ENCODE measurements around the gene LRRC15. TPM values are rescaled to one million over a fixed set of nuclear protein-coding genes. Genes with fewer than 3 reads are reported as not detected.
A peak's percentile ranks its signal among the peaks of the same experiment; 100 is the strongest.

Gene LRRC15
- total RNA-seq, 3 donors from 2014 or later: not detected

GRCh38 chr3:194327218-194328052 lies 42.1 kb downstream of the LRRC15 start:
- no peak overlapping the region for H3K4me3 Mint-ChIP-seq
- H3K9me3 Mint-ChIP-seq: no peaks in the 10 kb centered on the region
- peaks cover 9% of the 10 kb centered on the region for H3K27me3 Mint-ChIP-seq (ENCODE audit: low read depth)
- ATAC-seq: no peak
- H3K36me3 Mint-ChIP-seq (ENCODE audit: insufficient read depth): no peaks in the 10 kb centered on the region
- DNase-seq: no peak
- peaks cover 6% of the 10 kb centered on the region for H3K4me1 Mint-ChIP-seq (ENCODE audit: low read depth)

DNA sequence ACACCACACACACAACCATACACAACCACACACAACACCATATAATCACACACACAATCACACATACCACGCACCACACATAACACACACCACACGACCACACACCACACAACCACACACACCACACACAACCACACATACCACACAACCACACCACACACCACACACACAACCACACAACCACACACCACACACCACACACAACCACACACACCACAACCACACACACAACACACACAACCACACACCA lies 42.6 kb downstream of the LRRC15 start:
- H3K27me3 Mint-ChIP-seq (ENCODE audit: low read depth): peaks cover 7% of the 10 kb centered on the region
- ATAC-seq: no peak
- H3K36me3 Mint-ChIP-seq (ENCODE audit: insufficient read depth): no peaks in the 10 kb centered on the region
- peaks cover 6% of the 10 kb centered on the region for H3K4me1 Mint-ChIP-seq (ENCODE audit: low read depth)
- no peak for DNase-seq
- no peak overlapping the region for H3K4me3 Mint-ChIP-seq
- H3K9me3 Mint-ChIP-seq: no peaks in the 10 kb centered on the region

GRCh38 chr3:194326192-194326967 lies 43.2 kb downstream of the LRRC15 start:
- H3K9me3 Mint-ChIP-seq: no peaks in the 10 kb centered on the region

DNA sequence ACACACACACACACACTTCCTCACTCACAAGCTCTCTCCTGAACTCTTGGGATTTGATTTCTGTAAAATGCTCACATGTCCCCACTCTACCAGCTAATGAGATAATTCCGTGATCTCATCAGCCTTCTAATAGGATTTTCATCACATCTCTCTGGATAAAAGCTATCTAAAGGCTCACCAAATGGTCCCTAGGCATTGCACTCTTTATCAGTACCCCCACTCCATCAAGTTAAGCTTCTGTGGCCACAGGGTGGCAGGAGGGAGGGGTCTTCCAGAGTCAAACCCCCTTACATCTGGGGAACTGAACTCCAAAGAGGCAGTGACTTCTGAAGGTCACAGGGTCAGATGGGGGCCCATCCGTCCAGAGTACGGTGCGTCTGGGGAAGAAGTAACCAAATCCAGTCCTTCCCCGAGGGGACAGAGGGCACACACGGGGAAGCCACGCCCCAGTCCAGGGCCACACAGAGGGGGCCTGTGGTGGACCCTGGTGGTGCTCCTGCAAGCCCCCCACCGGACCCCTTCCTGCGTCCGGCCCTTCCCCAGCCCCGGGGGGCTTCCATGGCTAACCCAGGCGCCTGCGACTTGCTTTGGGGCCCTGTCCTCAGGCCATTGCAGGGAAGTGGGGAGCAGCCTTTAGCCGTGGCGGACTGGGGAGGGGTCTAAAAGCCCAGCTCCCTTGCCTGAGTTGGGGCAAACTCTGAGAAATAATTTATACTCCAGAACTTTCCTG lies 44.0 kb downstream of the LRRC15 start:
- Mint-ChIP-seq H3K36me3 (ENCODE audit: insufficient read depth) (no peaks in the 10 kb centered on the region), H3K4me1 (ENCODE audit: low read depth) (peaks cover 6% of the 10 kb centered on the region), H3K9me3 (no peaks in the 10 kb centered on the region), H3K27me3 (ENCODE audit: low read depth) (peaks cover 2% of the 10 kb centered on the region), H3K4me3 (no peak overlapping the region)
- ATAC-seq (no peak), DNase-seq (no peak)

More at GRCh38 chr3:194326192-194326967, 43.2 kb downstream of the LRRC15 start:
- no peaks in the 10 kb centered on the region for H3K36me3 Mint-ChIP-seq (ENCODE audit: insufficient read depth)
- H3K27me3 Mint-ChIP-seq (ENCODE audit: low read depth): peaks cover 2% of the 10 kb centered on the region
- no peak overlapping the region for H3K4me3 Mint-ChIP-seq
- H3K4me1 Mint-ChIP-seq (ENCODE audit: low read depth): peaks cover 6% of the 10 kb centered on the region
- DNase-seq: no peak
- ATAC-seq: no peak

- peaks cover under 1% of the 10 kb centered on the region for H3K9me3 Mint-ChIP-seq
- DNase-seq (no peak), ATAC-seq (no peak)
- H3K4me1 Mint-ChIP-seq (ENCODE audit: low read depth): peaks cover 6% of the 10 kb centered on the region
- H3K4me3 Mint-ChIP-seq: no peak overlapping the region
- H3K36me3 Mint-ChIP-seq (ENCODE audit: insufficient read depth): no peaks in the 10 kb centered on the region
- H3K27me3 Mint-ChIP-seq (ENCODE audit: low read depth): no peaks in the 10 kb centered on the region
These were observed 44.7 kb downstream of the LRRC15 start for GRCh38 chr3:194324823-194325327.

GRCh38 chr3:194323785-194324735 lies 45.5 kb downstream of the LRRC15 start:
- H3K4me3 Mint-ChIP-seq: no peak overlapping the region
- H3K9me3 Mint-ChIP-seq: peaks cover 9% of the 10 kb centered on the region
- no peaks in the 10 kb centered on the region for H3K27me3 Mint-ChIP-seq (ENCODE audit: low read depth)
- H3K36me3 Mint-ChIP-seq (ENCODE audit: insufficient read depth): no peaks in the 10 kb centered on the region
- DNase-seq: no peak
- ATAC-seq: peak; percentile 76 to 77
- peaks cover 6% of the 10 kb centered on the region for H3K4me1 Mint-ChIP-seq (ENCODE audit: low read depth)

- peaks cover 12% of the 10 kb centered on the region for H3K9me3 Mint-ChIP-seq
- peaks cover 4% of the 10 kb centered on the region for H3K27me3 Mint-ChIP-seq (ENCODE audit: low read depth)
- no peaks in the 10 kb centered on the region for H3K36me3 Mint-ChIP-seq (ENCODE audit: insufficient read depth)
- no peak overlapping the region for H3K4me3 Mint-ChIP-seq
- DNase-seq (no peak), ATAC-seq (peak; percentile 55 to 63)
- H3K4me1 Mint-ChIP-seq (ENCODE audit: low read depth): peaks cover 6% of the 10 kb centered on the region
These were observed 46.8 kb downstream of the LRRC15 start for GRCh38 chr3:194322678-194323211.

DNA sequence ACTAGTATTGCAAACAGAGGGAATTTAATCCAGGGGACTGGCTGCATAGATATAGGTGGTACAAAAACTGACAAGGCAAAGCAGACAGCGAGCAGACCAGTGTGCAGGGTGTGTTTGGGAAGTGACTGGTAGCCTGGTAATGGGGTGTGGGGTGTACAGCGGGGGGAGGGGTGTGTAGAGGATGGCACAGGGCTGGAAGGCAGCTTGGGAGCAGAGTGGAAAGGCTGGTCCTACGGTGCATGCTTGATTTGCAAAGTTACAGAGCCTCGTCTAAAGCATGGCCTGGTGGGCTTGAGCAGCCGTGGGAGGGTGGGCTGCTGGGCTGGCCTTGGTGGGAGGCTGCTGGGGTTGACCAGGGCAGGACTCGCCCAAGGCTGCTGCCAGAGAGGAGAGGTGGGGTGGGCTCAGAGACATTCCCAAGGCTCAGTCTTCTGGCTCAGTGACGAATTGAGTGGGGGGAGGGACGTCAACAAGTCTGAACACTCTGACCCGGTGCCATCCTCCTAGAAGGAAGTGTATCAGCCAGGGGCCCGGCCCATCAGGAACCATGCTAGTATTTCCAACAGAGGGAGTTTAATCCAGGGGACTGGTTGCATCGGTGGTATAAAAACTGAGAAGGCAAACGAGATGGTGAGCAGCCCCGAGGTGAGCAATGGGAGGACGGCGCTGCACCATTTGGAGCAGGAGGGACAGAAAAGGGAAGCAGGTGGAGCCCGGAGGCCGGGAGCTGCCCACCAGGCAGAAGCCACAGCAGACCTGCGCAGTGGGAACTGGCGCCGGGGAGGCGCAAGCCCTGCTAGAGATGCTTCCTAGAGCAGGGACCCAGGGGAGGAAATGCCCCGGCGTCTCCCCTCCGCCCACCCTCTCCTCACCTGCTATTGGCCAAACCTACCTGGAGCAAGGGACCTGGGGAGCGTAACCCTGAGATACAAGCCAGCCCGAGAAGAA lies 47.6 kb downstream of the LRRC15 start:
- peaks cover 6% of the 10 kb centered on the region for H3K4me1 Mint-ChIP-seq (ENCODE audit: low read depth)
- no peak overlapping the region for H3K4me3 Mint-ChIP-seq
- DNase-seq (no peak), ATAC-seq (no peak)
- peaks cover 12% of the 10 kb centered on the region for H3K9me3 Mint-ChIP-seq
- H3K27me3 Mint-ChIP-seq (ENCODE audit: low read depth): peaks cover 11% of the 10 kb centered on the region
- H3K36me3 Mint-ChIP-seq (ENCODE audit: insufficient read depth): no peaks in the 10 kb centered on the region

DNA sequence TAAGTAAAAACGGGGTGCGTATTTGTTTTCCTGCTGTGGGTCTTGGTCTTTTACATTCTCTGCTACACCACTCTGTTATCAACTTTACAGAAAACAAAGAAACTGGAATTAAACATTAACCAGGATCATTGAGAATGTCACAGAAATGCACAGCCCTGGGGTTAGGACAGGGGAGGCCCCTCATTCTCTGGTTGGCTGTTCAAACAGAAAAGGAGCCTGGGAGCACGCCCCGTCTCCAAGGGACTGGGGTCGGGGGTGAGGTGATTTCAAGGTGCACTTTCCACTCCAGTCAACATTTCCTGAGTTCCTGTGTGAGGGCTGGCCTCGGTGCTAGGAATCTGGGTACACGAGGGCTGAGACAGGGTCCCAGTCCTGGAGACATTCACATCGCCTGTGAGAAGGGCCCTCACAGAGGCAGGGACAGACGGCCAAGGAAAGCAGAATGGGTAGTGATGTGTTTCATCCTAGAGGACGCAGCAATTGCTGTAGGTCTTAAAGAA lies 48.7 kb downstream of the LRRC15 start:
- Mint-ChIP-seq H3K27me3 (ENCODE audit: low read depth) (peaks cover 18% of the 10 kb centered on the region), H3K9me3 (peaks cover 12% of the 10 kb centered on the region), H3K4me3 (no peak overlapping the region), H3K36me3 (ENCODE audit: insufficient read depth) (no peaks in the 10 kb centered on the region), H3K4me1 (ENCODE audit: low read depth) (peaks cover 10% of the 10 kb centered on the region)
- ATAC-seq (no peak), DNase-seq (no peak)

GRCh38 chr3:194320100-194320499 lies 49.4 kb downstream of the LRRC15 start:
- no peak for ATAC-seq
- peaks cover 14% of the 10 kb centered on the region for H3K4me1 Mint-ChIP-seq (ENCODE audit: low read depth)
- DNase-seq: no peak
- H3K36me3 Mint-ChIP-seq (ENCODE audit: insufficient read depth): no peaks in the 10 kb centered on the region
- H3K9me3 Mint-ChIP-seq: peaks cover 12% of the 10 kb centered on the region
- H3K27me3 Mint-ChIP-seq (ENCODE audit: low read depth): peaks cover 21% of the 10 kb centered on the region
- no peak overlapping the region for H3K4me3 Mint-ChIP-seq

GRCh38 chr3:194318511-194319161 lies 50.9 kb downstream of the LRRC15 start:
- DNase-seq (no peak), ATAC-seq (no peak)
- peaks cover 15% of the 10 kb centered on the region for H3K4me1 Mint-ChIP-seq (ENCODE audit: low read depth)
- peaks cover 26% of the 10 kb centered on the region for H3K27me3 Mint-ChIP-seq (ENCODE audit: low read depth)
- no peak overlapping the region for H3K4me3 Mint-ChIP-seq
- peaks cover 12% of the 10 kb centered on the region for H3K9me3 Mint-ChIP-seq
- H3K36me3 Mint-ChIP-seq (ENCODE audit: insufficient read depth): no peaks in the 10 kb centered on the region

GRCh38 chr3:194316918-194317317 lies 52.6 kb downstream of the LRRC15 start:
- Mint-ChIP-seq H3K4me3 (no peak overlapping the region), H3K4me1 (ENCODE audit: low read depth) (peaks cover 13% of the 10 kb centered on the region), H3K27me3 (ENCODE audit: low read depth) (peaks cover 26% of the 10 kb centered on the region), H3K36me3 (ENCODE audit: insufficient read depth) (no peaks in the 10 kb centered on the region), H3K9me3 (peaks cover 12% of the 10 kb centered on the region)
- ATAC-seq: no peak
- DNase-seq: no peak

All from activated T-cell treated with anti-CD3 and anti-CD28 coated beads, Interleukin-2, amount 50 U/mL, for 4 hours (primary cell).